CD4-positive, alpha-beta T cell treated with Interleukin-6 for 4 hours (primary cell): ENCODE measurements around the gene ABCF3.
"Not testable (repeated sequence)": the region's sequence is repeated elsewhere in the genome, so short reads cannot be mapped to it uniquely, and the experiment has no call there.

ENCODE experiments used
- DNase-seq: peaks from one replicate; pipeline ENCODE4 v3.0.0-alpha.2; 2020; ENCODE audit warnings: mixed read lengths

ABCF3 gene, protein sequence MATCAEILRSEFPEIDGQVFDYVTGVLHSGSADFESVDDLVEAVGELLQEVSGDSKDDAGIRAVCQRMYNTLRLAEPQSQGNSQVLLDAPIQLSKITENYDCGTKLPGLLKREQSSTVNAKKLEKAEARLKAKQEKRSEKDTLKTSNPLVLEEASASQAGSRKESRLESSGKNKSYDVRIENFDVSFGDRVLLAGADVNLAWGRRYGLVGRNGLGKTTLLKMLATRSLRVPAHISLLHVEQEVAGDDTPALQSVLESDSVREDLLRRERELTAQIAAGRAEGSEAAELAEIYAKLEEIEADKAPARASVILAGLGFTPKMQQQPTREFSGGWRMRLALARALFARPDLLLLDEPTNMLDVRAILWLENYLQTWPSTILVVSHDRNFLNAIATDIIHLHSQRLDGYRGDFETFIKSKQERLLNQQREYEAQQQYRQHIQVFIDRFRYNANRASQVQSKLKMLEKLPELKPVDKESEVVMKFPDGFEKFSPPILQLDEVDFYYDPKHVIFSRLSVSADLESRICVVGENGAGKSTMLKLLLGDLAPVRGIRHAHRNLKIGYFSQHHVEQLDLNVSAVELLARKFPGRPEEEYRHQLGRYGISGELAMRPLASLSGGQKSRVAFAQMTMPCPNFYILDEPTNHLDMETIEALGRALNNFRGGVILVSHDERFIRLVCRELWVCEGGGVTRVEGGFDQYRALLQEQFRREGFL

GRCh38 chr3:184186184-184186901 is at the start of gene ABCF3:
ABCF3 (plus strand) TSS chr3:184186199; CDS start chr3:184186208, 9 bp downstream.
- DNase-seq, result no peak

- no peak for DNase-seq
These were observed 45.6 kb upstream of the ABCF3 start for GRCh38 chr3:184140436-184140835.

DNA sequence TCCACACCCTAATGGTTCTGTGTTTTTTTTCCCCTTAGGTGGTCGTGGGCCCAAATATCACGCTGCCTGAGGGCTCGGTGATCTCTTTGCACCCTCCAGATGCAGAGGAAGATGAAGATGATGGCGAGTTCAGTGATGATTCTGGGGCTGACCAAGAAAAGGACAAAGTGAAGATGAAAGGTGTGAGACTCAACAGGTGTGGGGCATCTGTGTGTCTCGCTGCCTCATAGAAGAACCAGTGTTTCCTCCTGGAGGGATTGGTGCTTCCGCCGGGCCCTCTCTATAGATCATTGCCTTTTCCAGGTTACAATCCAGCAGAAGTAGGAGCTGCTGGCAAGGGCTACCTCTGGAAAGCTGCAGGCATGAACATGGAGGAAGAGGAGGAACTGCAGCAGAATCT is 43.8 kb upstream of the ABCF3 start:
- no peak for DNase-seq

GRCh38 chr3:184143327-184143726 is 42.7 kb upstream of the ABCF3 start:
- DNase-seq, result no peak

DNA sequence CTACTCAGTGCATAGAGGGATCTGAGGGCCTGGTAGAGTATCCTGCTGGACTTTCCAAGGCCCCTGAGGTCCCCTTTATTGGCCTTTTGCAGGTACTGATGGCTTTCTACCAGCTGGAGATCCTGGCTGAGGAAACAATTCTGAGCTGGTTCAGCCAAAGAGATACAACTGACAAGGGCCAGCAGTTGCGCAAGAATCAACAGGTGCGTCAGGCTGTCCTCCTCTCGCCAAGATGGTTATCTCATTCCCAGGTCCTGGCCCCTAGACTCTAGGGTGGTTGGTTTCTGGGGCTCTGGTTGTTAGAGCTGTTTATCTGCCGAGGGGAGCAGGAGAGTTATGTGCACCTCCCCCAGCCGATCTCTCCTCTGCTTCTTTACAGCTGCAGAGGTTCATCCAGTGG is 41.5 kb upstream of the ABCF3 start:
- DNase-seq, result no peak

DNA sequence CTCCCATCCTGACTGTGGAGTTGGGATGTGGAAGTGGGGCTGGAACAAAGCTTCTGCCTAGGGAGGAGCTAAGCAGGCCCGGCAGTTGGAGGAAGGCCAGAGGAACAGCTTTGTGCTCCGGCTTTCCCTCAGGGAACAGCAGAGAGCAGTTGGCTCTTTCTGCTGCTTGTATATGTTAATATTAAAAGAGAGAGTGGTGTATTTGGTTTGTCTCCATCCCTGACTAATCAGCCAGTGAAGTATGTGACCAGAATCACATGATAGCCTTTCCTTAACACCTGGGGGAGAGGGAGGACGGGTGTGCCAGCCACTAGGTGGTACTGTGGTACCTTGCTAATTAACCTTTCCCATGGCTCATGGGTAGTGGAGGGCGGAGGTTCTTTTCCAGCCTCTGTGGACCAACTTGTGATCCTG is 40.9 kb upstream of the ABCF3 start:
- DNase-seq, result peak; percentile 58

GRCh38 chr3:184145751-184146270 is 40.2 kb upstream of the ABCF3 start:
- no peak for DNase-seq

- DNase-seq, result no peak
These were observed 37.9 kb upstream of the ABCF3 start for GRCh38 chr3:184148076-184148475.

GRCh38 chr3:184149123-184149522 is 36.9 kb upstream of the ABCF3 start:
- DNase-seq, result no peak

DNA sequence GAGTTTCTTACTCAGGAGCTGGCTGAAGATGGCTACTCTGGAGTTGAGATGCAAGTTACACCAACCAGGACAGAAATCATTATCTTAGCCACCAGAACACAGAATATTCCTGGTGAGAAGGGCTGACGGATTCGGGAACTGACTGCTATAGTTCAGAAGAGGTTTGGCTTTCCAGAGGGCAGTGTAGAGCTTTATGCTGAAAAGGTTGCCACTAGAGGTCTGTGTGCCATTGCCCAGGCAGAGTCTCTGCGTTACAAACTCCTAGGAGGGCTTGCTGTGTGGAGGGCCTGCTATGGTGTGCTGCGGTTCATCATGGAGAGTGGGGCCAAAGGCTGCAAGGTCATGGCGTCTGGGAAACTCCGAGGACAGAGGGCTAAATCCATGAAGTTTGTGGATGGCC is 36.2 kb upstream of the ABCF3 start:
- not testable (repeated sequence) for DNase-seq

GRCh38 chr3:184154885-184155643 is 30.9 kb upstream of the ABCF3 start, which contains the start of gene DVL3:
DVL3 (plus strand) TSS chr3:184155377; CDS start chr3:184155636, 259 bp downstream.
- DNase-seq, result peak; percentile 50

DNA sequence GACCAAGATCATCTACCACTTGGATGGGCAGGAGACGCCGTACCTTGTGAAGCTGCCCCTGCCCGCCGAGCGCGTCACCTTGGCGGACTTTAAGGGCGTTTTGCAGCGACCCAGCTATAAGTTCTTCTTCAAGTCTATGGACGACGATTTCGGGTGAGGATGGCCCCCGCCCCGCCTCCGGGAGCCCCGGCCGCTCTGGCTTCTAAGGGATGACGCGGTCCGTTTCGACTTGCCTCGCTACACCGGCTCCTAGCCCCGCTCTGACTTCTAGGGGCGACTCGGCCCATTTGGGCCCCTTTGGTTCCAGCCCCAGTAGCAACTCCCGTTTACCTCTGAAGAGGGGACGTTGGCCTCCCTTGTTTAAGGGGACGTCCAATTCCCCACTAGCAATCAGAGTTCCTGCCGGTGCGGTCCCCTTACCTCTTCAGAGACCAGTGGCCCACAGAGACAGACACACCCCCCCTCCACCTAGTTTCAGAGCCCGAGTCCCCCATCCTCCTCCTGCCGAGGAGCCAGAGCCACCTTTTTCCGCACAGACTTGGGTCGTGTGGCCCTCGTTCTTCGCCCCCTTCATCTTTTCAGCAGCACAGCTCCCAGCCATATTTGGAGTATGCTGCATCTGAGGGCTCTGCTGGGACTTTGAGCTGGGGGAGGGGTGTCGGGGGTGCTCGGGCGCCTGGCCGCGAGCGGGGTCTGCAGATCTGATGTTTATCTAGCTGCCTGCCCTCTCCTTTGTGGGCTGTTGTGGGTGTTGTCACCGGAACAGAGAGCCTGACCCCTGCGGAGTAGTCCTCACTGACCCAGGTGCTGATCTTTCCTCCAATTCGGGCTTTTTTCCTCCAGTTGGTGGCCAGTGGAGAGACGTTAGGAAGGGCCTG is 30.1 kb upstream of the ABCF3 start:
- DNase-seq, result peak; percentile 53

GRCh38 chr3:184156522-184156955 is 29.5 kb upstream of the ABCF3 start:
- DNase-seq, result no peak

- no peak for DNase-seq
These were observed 28.8 kb upstream of the ABCF3 start for GRCh38 chr3:184157206-184157605.

- no peak for DNase-seq
These were observed 27.6 kb upstream of the ABCF3 start for GRCh38 chr3:184158404-184158803.

DNA sequence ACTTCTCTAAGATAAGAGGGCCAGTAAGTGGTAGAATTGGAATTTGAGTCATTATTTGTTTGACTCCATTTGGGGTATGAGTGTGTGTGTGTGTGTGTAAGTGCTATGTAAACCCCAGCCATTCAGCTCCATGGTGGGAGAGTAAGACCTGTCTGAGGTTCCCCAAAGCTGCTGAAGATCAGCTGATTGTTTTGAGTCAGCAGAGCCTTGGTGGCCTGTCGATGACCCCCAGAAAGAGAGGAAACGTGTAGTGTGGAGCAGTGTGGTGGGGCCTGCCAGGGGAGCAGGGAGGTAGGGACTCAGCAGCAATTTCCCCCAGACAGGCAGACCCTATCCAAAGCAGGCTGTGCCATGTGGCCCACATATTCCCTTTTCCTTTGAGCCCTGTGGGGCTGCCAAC is 25.5 kb upstream of the ABCF3 start:
- DNase-seq, result no peak

GRCh38 chr3:184162571-184163070 is 23.4 kb upstream of the ABCF3 start:
- not testable (repeated sequence) for DNase-seq

DNA sequence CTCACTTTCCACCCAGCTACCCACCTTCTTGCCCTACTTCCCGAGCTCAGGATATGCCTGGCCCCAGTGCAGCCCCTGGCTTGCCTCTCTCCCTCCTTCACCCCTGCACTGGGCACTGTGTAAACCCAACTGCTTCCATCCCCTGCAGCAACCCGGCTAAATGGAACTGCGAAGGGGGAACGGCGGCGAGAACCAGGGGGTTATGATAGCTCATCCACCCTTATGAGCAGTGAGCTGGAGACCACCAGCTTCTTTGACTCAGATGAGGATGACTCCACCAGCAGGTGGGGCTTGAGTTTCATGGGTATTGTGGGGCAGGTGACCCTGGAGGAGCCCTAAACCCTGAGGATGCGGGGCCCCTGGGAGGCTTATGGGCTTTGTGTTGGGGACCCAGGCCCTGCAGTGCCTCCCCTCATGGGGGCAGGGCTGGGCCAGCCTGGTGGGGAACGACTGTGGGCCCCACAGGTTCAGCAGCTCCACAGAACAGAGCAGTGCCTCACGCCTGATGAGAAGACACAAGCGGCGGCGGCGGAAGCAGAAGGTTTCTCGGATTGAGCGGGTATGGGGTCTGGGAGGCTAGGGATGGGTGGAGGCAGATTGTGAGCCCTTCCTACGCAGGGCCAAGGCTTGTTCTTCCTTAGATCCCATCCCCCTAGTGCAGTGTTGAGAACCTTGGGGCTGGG is 21.2 kb upstream of the ABCF3 start:
- no peak for DNase-seq

DNA sequence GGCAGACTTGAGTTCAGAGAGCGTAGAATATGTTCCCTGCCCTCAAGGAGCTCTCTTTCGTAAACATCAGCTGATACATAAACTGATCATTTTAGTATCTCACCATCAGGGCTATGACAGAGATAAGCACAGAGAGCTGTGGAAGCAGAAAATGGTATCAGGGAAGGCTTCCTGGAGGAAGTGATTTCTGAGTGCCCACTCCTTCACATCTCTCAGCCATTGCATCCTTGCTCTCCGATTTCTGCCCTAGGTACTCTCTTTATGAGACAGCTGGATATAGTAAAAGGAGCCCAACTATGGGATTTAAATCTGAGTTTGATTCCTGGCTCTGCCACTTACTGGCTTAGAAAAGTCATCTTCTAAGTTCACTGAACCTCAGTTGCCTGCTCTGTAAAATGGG is 20.5 kb upstream of the ABCF3 start:
- no peak for DNase-seq

- DNase-seq, result no peak
These were observed 19.3 kb upstream of the ABCF3 start for GRCh38 chr3:184166671-184167070.

GRCh38 chr3:184167786-184168185 is 18.2 kb upstream of the ABCF3 start:
- no peak for DNase-seq
